GM19240 (cell line): ENCODE measurements around the gene AP1M1.

ENCODE experiments used
- DNase-seq: peaks from one replicate; pipeline ENCODE4 v3.0.0; 2011; ENCODE audit warnings: low spot score; ENCODE audit not compliant: insufficient read length

Gene AP1M1

DNA sequence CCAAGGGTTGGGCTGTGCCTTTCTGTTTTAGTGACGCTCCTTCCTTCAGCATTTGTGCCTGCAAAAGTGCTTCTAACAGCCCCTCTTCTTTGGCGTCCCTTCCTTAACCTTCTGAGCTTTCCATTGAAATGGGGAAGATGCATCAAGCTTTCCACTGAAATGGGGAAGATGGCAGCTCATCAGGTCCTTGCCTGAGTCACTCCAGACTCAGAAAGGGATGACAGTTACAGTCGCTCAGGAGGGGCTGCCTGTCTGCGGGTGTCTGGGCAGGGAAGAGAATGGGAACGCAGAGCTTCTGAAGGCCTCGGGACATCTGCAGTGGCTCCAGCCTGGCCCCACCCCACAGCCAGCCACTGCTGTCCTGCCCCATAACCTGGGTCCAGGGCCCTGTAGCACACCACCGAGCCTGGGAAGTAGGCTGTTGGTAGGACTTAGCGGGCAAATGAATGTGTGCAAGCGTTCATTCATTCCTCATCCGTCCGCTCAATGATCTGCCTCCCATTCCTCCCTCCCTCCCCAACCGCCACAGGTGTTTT, 9.8 kb downstream of the AP1M1 start:
- no peak for DNase-seq

- DNase-seq = no peak
Measured at GRCh38 chr19:16208064-16208759, 10.5 kb downstream of the AP1M1 start.

- no peak for DNase-seq
Measured at GRCh38 chr19:16208847-16209665, 11.3 kb downstream of the AP1M1 start.

DNA sequence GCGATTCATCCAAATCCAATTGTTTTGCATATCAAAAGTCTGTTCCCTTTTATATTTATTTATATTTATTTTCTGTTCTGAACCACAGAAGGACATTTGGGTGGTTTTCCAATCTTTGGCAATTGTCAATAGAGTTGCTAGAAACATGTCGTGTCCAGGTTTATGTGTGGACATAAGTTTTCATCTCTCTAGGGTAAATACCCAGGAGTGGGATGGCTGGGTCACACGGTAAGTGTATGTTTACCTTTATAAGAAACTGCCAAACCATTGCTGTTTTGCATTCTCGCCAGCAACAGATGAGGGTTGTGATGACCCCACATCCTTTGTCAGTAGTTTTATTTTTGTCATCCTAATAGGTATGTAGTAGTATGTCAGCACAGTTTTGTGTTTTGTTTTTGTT, 12.5 kb downstream of the AP1M1 start:
- DNase-seq = no peak

GRCh38 chr19:16213076-16213475, 15.4 kb downstream of the AP1M1 start:
- no peak for DNase-seq

- no peak for DNase-seq
Measured at GRCh38 chr19:16216744-16217670, 19.3 kb downstream of the AP1M1 start.

- no peak for DNase-seq
Measured at GRCh38 chr19:16217716-16218451, 20.2 kb downstream of the AP1M1 start.

DNA sequence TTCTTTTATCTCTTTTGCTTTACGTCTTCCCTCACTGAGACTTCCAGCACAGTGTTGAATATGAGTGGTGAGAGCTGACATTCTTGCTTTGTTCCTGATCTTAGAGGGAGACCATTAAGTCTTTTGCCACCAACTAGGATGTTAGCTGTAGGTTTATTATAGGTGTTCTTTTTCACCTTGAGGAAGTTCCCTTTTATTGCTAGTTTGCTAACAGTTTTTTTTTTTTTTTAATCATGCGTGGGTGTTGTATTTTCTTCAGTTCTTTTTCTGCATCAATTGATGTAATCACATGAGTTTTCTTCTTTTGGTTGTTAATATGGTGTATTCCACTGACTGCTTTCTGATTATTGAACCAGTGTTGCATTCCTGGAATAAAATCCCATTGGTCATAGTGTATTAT, 21.1 kb downstream of the AP1M1 start:
- no peak for DNase-seq

DNA sequence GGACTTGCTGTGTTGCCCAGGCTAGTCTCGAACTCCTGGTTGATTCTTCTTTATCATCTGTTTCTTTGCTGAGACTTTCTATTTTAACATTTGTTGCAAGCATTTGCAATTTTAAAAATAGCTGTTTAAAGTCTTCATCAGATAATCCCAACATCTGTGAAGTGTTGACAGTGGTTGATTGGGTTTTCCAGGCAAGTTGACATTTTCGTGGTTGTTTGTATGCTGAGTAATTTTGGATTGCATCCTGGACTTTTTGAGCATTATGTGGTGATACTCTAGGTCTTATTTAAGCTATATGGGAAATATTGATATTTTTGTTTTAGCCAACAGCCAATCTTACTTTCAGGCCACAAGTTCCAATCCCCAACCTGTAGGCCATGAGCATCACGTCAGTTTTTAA, 25.1 kb downstream of the AP1M1 start:
- no peak for DNase-seq

- no peak for DNase-seq
Measured at GRCh38 chr19:16223746-16224145, 26.0 kb downstream of the AP1M1 start.

- no peak for DNase-seq
Measured at GRCh38 chr19:16224293-16225045, 26.8 kb downstream of the AP1M1 start.

- no peak for DNase-seq
Measured at GRCh38 chr19:16225279-16226183, 27.8 kb downstream of the AP1M1 start.

- DNase-seq = no peak
Measured at GRCh38 chr19:16226184-16226591, 28.5 kb downstream of the AP1M1 start.

- DNase-seq = no peak
Measured at GRCh38 chr19:16226878-16227836, 29.4 kb downstream of the AP1M1 start.

- no peak for DNase-seq
Measured at GRCh38 chr19:16227837-16228636, 30.3 kb downstream of the AP1M1 start.

GRCh38 chr19:16228637-16229321, 31.1 kb downstream of the AP1M1 start:
- no peak for DNase-seq

DNA sequence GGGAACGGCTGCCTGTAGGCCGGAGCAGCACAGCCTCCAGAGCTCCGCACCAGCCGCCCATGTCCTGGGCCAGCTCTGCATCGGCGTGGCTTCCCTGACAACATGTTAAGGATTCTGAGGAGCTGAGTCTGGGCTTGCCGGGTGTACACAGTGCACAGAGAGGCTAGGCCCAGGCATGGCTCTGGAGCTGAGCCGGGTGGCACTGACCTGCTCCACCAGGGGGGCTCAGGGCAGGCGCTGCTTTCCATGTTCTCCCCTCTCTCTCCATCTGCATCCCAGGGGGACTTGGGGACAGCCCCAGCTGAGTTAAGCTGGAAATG, 31.6 kb downstream of the AP1M1 start:
- no peak for DNase-seq
